Gastrocnemius medialis (tissue), 4 donors: Measurements from ENCODE around the gene CACNA1C. TPM values are rescaled to one million over a fixed set of nuclear protein-coding genes. Genes with fewer than 3 reads are reported as not detected.

ENCODE experiments used
- ATAC-seq, 2 donors: fragments of 150-250 bp; one replicate each; pipeline ENCODE4 v1.9.1; 2016
- DNase-seq, 2 donors: peaks; one replicate each; pipeline ENCODE4 v3.0.0-alpha.2; 2019
- H3K27ac ChIP-seq, 4 donors: fragments of 200-600 bp; sonication (generic); 1 replicate in 1 of 4; 2 replicates in 3 of 4; pipeline ENCODE4 v1.5.1; 2016 to 2018; ENCODE audit warnings: mild to moderate bottlenecking in 2 of 4, moderate library complexity in 1 of 4
- H3K27me3 ChIP-seq, 3 donors: fragments of 200-600 bp; sonication (generic) in 2 of 3; 1 replicate in 1 of 3; 2 replicates in 2 of 3; pipeline versions ENCODE4 v1.5.1 to v1.6.0; 2016 to 2019; ENCODE audit warnings: mild to moderate bottlenecking in 1 of 3, moderate library complexity in 1 of 3
- H3K36me3 ChIP-seq, 2 donors: fragments of 200-600 bp; sonication (generic) in 1 of 2; one replicate each; pipeline ENCODE4 v1.5.1; 2017 to 2018
- H3K4me1 ChIP-seq, 2 donors: fragments of 200-600 bp; sonication (generic) in 1 of 2; one replicate each; pipeline ENCODE4 v1.5.1; 2016 to 2017; ENCODE audit warnings: mild to moderate bottlenecking in 2 of 2
- H3K4me3 ChIP-seq, 4 donors: fragments of 200-600 bp; sonication (generic) in 3 of 4; 1 replicate in 1 of 4; 2 replicates in 3 of 4; pipeline ENCODE4 v1.5.1; 2016 to 2019; ENCODE audit warnings: mild to moderate bottlenecking in 2 of 4
- H3K9me3 ChIP-seq, 3 donors: fragments of 200-600 bp; sonication (generic) in 2 of 3; 1 replicate in 1 of 3; 2 replicates in 2 of 3; pipeline ENCODE4 v1.5.1; 2016 to 2019
- POLR2A ChIP-seq, 2 donors: fragments of 450-650 bp; IDR thresholded peaks; one replicate each; pipeline ENCODE4 v1.6.1; 2017; ENCODE audit warnings: antibody characterized with exemption in 2 of 2, mild to moderate bottlenecking in 2 of 2, moderate library complexity in 2 of 2
- in situ Hi-C, 4 donors: fragments of 200-750 bp; cut with MboI; loops; one replicate each; pipeline versions ENCODE4 v1.15.0 to v1.8.0; 2017; ENCODE audit warnings: low sequenced_read_pairs in 4 of 4
- intact Hi-C: fragments of 100-400 bp; cut with DNase I; formaldehyde crosslinking; loops from one replicate; pipeline ENCODE4 v1.15.1; 2023; ENCODE audit warnings: low total_unique reads
- total RNA-seq, 4 donors: library from RNA; depleted of rRNA; stranded (reverse); fragments of >200 nt; gene quantifications; one replicate each; pipeline versions ENCODE4 v1.1.0 to v1.2.3, GENCODE V29; 2016
- TF ChIP-seq, protein P1 (sequence below), 5 experiments: fragments of 450-650 bp in 3 of 5; fragments of 200-600 bp in 2 of 5; sonication (generic) in 2 of 5; IDR thresholded peaks in 4 of 5; conservative IDR thresholded peaks in 1 of 5; 1 replicate in 4 of 5; 2 replicates in 1 of 5; pipeline ENCODE4 v1.5.1; 2016 to 2019; ENCODE audit warnings: antibody characterized with exemption in 5 of 5, mild to moderate bottlenecking in 3 of 5, moderate library complexity in 3 of 5

Gene CACNA1C
- total RNA-seq, 4 donors from 2014 or later: 0.80 to 1.8 (median 0.91) TPM

GRCh38 chr12:2449586-2449985 lies 396.8 kb downstream of the CACNA1C start:
- in situ Hi-C loops (no loop called here), intact Hi-C loops (no loop called here)
- DNase-seq: no peak
- Histone ChIP-seq H3K9me3 (no peaks in the 10 kb centered on the region), H3K36me3 (no peaks in the 10 kb centered on the region), H3K4me3 (no peak overlapping the region), H3K27ac (no peak overlapping the region), H3K4me1 (no peaks in the 10 kb centered on the region), H3K27me3 (no peaks in the 10 kb centered on the region)
- no peak for TF ChIP-seq POLR2A (IDR thresholded peaks at IDR 0.05)
- TF ChIP-seq, protein P1, sequence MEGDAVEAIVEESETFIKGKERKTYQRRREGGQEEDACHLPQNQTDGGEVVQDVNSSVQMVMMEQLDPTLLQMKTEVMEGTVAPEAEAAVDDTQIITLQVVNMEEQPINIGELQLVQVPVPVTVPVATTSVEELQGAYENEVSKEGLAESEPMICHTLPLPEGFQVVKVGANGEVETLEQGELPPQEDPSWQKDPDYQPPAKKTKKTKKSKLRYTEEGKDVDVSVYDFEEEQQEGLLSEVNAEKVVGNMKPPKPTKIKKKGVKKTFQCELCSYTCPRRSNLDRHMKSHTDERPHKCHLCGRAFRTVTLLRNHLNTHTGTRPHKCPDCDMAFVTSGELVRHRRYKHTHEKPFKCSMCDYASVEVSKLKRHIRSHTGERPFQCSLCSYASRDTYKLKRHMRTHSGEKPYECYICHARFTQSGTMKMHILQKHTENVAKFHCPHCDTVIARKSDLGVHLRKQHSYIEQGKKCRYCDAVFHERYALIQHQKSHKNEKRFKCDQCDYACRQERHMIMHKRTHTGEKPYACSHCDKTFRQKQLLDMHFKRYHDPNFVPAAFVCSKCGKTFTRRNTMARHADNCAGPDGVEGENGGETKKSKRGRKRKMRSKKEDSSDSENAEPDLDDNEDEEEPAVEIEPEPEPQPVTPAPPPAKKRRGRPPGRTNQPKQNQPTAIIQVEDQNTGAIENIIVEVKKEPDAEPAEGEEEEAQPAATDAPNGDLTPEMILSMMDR (IDR thresholded peaks at IDR 0.05 in 4 of 5, conservative IDR thresholded peaks at IDR 0.05 in 1 of 5): no peak
- no peak for ATAC-seq

DNA sequence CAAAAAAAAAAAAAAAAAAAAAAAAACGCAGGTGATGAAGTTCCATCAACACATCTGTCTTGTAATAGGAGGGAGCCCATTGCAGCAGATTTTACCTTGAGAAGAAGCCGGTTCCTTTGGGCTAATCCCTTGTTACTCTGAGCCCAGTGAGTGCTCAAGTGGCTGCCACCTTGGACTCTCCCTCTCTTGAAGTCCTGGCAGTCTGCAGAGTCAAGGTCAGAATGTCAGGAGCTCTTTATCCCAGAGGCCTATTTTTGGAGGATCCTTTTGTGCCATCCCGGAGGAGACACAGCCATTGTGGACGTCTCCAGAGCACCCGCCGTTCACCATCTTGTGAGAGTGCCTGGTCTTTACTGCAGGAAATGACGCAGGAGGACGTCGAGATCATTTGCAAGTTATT lies 397.8 kb downstream of the CACNA1C start:
- no peaks in the 10 kb centered on the region for H3K9me3 ChIP-seq
- no peaks in the 10 kb centered on the region for H3K4me1 ChIP-seq
- in situ Hi-C loops (no loop called here), intact Hi-C loops (no loop called here)
- H3K27me3 ChIP-seq: no peaks in the 10 kb centered on the region
- no peak overlapping the region for H3K27ac ChIP-seq
- TF ChIP-seq, protein P1 (IDR thresholded peaks at IDR 0.05 in 4 of 5, conservative IDR thresholded peaks at IDR 0.05 in 1 of 5): no peak
- no peak for TF ChIP-seq POLR2A (IDR thresholded peaks at IDR 0.05)
- H3K36me3 ChIP-seq: no peaks in the 10 kb centered on the region
- ATAC-seq (no peak), DNase-seq (no peak)
- no peak overlapping the region for H3K4me3 ChIP-seq

- H3K36me3 ChIP-seq: no peaks in the 10 kb centered on the region
- H3K9me3 ChIP-seq: no peaks in the 10 kb centered on the region
- no peak overlapping the region for H3K4me3 ChIP-seq
- in situ Hi-C loops (no loop called here), intact Hi-C loops (no loop called here)
- DNase-seq (no peak), ATAC-seq (no peak)
- H3K27ac ChIP-seq: no peak overlapping the region
- H3K4me1 ChIP-seq: no peaks in the 10 kb centered on the region
- no peak for TF ChIP-seq POLR2A (IDR thresholded peaks at IDR 0.05)
- TF ChIP-seq, protein P1 (IDR thresholded peaks at IDR 0.05 in 4 of 5, conservative IDR thresholded peaks at IDR 0.05 in 1 of 5): no peak
- no peaks in the 10 kb centered on the region for H3K27me3 ChIP-seq
Measured at GRCh38 chr12:2451025-2451424, 398.2 kb downstream of the CACNA1C start.

DNA sequence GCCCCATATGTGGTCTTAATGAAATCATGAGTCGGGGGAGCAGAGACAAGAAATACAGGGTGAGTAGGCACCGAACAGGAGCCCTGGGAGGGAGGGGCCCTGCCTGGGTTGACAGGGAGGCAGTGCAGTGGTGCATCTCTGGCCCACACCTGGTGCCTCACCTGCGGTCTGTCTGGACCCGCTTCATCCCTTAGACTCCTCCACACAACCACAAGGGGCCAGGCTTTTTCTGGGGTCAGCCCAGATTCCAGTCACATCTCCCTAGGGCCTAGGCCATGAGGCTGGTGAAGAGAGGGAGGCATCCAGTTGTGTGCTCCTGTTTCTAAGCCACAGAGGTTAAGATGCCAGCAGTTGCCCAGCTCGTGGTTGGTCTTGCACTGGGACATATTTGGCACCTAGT lies 398.7 kb downstream of the CACNA1C start:
- H3K27ac ChIP-seq: no peak overlapping the region

More for the DNA sequence above, 398.7 kb downstream of the CACNA1C start:
- DNase-seq (no peak), ATAC-seq (no peak)
- Histone ChIP-seq H3K27me3 (no peaks in the 10 kb centered on the region), H3K9me3 (no peaks in the 10 kb centered on the region), H3K4me1 (no peaks in the 10 kb centered on the region), H3K4me3 (no peak overlapping the region), H3K36me3 (no peaks in the 10 kb centered on the region)
- intact Hi-C loops: no loop called here
- in situ Hi-C loops: no loop called here
- TF ChIP-seq POLR2A (IDR thresholded peaks at IDR 0.05): no peak
- TF ChIP-seq, protein P1 (IDR thresholded peaks at IDR 0.05 in 4 of 5, conservative IDR thresholded peaks at IDR 0.05 in 1 of 5): no peak
